Measurements from ENCODE around the gene MYPN.

MYPN gene

GRCh38 chr10:68108051-68108450 is 1.2 kb upstream of the MYPN start:
- TF ChIP-seq SIN3A (IDR thresholded peaks at IDR 0.05; ENCODE audit: borderline replicate concordance, insufficient read depth, low read length), result no peak
- TF ChIP-seq REST (IDR thresholded peaks at IDR 0.05; ENCODE audit: insufficient read depth in 1 of 2, low read depth in 2 of 2, low read length in 2 of 2), result no peak
- TF ChIP-seq TAF1 (IDR thresholded peaks at IDR 0.05; ENCODE audit: borderline replicate concordance, insufficient read depth, low read length), result no peak
- TF ChIP-seq FOXP2 (optimal IDR thresholded peaks at IDR 0.05; ENCODE audit: borderline replicate concordance, extremely low read depth, extremely low read length, insufficient read depth), result no peak
- no peak for TF ChIP-seq POLR2AphosphoS5 (IDR thresholded peaks at IDR 0.05; ENCODE audit: low read depth, low read length)

GRCh38 chr10:68108653-68109052 is 635 bp upstream of the MYPN start:
- TF ChIP-seq REST (IDR thresholded peaks at IDR 0.05; ENCODE audit: insufficient read depth in 1 of 2, low read depth in 2 of 2, low read length in 2 of 2), result no peak
- no peak for TF ChIP-seq SIN3A (IDR thresholded peaks at IDR 0.05; ENCODE audit: borderline replicate concordance, insufficient read depth, low read length)
- TF ChIP-seq TAF1 (IDR thresholded peaks at IDR 0.05; ENCODE audit: borderline replicate concordance, insufficient read depth, low read length), result no peak
- no peak for TF ChIP-seq POLR2AphosphoS5 (IDR thresholded peaks at IDR 0.05; ENCODE audit: low read depth, low read length)
- TF ChIP-seq FOXP2 (optimal IDR thresholded peaks at IDR 0.05; ENCODE audit: borderline replicate concordance, extremely low read depth, extremely low read length, insufficient read depth), result no peak

- TF ChIP-seq REST (IDR thresholded peaks at IDR 0.05; ENCODE audit: insufficient read depth in 1 of 2, low read depth in 2 of 2, low read length in 2 of 2) (no peak), FOXP2 (optimal IDR thresholded peaks at IDR 0.05; ENCODE audit: borderline replicate concordance, extremely low read depth, extremely low read length, insufficient read depth) (no peak)
These were observed 739 bp downstream of the MYPN start for GRCh38 chr10:68110027-68110426.

- no peak for TF ChIP-seq REST (IDR thresholded peaks at IDR 0.05; ENCODE audit: insufficient read depth in 1 of 2, low read depth in 2 of 2, low read length in 2 of 2)
- TF ChIP-seq TAF1 (IDR thresholded peaks at IDR 0.05; ENCODE audit: borderline replicate concordance, insufficient read depth, low read length), result no peak
- TF ChIP-seq FOXP2 (optimal IDR thresholded peaks at IDR 0.05; ENCODE audit: borderline replicate concordance, extremely low read depth, extremely low read length, insufficient read depth), result no peak
- TF ChIP-seq SIN3A (IDR thresholded peaks at IDR 0.05; ENCODE audit: borderline replicate concordance, insufficient read depth, low read length), result no peak
- TF ChIP-seq POLR2AphosphoS5 (IDR thresholded peaks at IDR 0.05; ENCODE audit: low read depth, low read length), result no peak
These were observed 2.3 kb downstream of the MYPN start for GRCh38 chr10:68111584-68111983.

GRCh38 chr10:68112837-68113236 is 3.5 kb downstream of the MYPN start:
- TF ChIP-seq POLR2AphosphoS5 (IDR thresholded peaks at IDR 0.05; ENCODE audit: low read depth, low read length), result no peak
- TF ChIP-seq SIN3A (IDR thresholded peaks at IDR 0.05; ENCODE audit: borderline replicate concordance, insufficient read depth, low read length), result no peak
- no peak for TF ChIP-seq FOXP2 (optimal IDR thresholded peaks at IDR 0.05; ENCODE audit: borderline replicate concordance, extremely low read depth, extremely low read length, insufficient read depth)
